ENCODE measurements around the gene AKNAD1.
A peak's percentile ranks its signal among the peaks of the same experiment; 100 is the strongest.

The AKNAD1 gene

DNA sequence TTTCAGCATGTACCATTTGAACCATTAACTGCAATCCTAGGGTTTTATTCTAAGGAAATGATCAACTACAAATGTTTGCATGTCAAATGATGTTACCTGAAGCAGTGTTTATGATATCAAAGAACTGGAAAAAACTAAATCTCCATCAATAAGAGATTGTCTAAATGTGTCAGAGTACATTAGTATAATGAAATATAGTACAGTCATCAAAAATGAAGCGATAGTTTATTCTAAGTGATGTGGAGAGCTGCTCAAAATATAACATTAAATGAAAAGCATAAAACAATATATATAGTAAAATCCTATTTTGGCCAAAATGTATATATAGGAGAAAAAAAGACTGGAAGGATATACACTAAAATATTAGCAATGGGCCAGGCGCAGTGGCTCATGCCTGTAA is 24.0 kb downstream of the AKNAD1 start:
- no peak for DNase-seq (ENCODE audit: low spot score)
- TF ChIP-seq, protein P1, sequence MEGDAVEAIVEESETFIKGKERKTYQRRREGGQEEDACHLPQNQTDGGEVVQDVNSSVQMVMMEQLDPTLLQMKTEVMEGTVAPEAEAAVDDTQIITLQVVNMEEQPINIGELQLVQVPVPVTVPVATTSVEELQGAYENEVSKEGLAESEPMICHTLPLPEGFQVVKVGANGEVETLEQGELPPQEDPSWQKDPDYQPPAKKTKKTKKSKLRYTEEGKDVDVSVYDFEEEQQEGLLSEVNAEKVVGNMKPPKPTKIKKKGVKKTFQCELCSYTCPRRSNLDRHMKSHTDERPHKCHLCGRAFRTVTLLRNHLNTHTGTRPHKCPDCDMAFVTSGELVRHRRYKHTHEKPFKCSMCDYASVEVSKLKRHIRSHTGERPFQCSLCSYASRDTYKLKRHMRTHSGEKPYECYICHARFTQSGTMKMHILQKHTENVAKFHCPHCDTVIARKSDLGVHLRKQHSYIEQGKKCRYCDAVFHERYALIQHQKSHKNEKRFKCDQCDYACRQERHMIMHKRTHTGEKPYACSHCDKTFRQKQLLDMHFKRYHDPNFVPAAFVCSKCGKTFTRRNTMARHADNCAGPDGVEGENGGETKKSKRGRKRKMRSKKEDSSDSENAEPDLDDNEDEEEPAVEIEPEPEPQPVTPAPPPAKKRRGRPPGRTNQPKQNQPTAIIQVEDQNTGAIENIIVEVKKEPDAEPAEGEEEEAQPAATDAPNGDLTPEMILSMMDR (IDR thresholded peaks at IDR 0.05; ENCODE audit: borderline replicate concordance, control extremely low read depth, extremely low read depth, insufficient read depth, missing control alignments), result no peak
- in situ Hi-C loops (cut with MboI; ENCODE audit: low sequenced_read_pairs, unreplicated experiment), result loop anchor here (5.0 to 25.0 kb wide), 2 partner anchors 59 to 279 kb away; partner anchors contain the start of gene ELAPOR1

DNA sequence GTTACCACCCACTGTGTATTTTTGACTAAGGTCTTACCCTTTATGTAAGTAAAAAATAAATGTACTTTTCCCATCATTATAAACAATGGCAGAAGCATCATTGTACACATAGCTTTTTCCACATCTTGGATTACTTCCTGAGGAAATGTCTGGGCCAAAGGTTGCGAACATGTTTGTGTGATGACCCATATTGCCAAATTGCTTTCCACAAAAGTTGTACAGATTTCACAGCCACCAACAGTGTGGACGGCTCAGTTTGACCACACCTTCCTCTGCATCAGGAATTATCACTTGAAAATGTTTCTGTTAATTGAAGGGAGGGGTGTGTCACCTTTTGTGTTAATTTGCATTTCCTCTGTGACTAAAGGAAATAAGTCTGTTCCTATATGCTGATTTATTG is 25.7 kb downstream of the AKNAD1 start:
- DNase-seq (ENCODE audit: low spot score), result no peak
- TF ChIP-seq, protein P1 (IDR thresholded peaks at IDR 0.05; ENCODE audit: borderline replicate concordance, control extremely low read depth, extremely low read depth, insufficient read depth, missing control alignments), result no peak
- in situ Hi-C loops (cut with MboI; ENCODE audit: low sequenced_read_pairs, unreplicated experiment), result loop anchor here (5.0 to 25.0 kb wide), 2 partner anchors 61 to 281 kb away; partner anchors contain the start of gene ELAPOR1

DNA sequence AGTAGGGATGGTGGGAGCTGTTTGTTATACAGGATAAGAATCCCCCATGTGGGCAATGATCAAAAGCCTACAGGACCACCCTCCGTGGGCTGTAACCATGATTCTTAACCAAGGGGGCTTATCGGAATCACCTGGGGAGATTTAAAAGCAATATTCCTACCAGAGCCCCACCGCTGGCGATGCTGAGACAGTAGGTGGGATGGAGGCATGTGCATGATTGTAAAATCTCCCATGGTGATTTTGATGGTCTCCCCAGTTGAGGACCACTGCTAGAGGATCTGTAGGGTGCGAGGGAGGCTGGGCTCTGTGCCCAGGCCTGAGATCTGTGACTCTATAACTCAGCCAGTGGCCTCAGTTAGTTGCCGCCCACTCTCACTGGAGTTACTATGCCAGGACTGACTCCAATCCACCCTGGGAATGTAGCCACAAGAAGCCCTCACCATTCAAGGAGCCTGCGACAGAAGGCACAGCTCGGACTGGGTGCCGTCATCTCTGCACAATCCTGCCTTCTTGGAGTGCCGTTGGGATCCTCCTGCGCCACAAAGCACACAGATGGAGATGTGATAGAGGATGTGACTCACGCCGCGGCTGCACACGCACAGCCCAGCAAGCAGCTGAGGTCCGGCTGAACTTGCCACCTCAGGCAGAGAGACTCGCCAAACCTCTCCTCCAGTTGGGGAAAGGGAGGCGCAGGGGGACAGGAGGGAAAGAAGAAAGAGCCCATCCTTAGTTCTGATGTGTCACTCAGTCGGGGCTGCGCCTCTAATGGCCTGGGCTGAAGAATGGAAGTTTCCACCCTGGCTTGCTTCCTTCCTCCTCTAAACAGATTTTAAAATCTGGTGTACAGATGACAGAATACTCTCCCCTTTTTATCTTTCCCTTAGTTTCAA is 26.5 kb downstream of the AKNAD1 start:
- in situ Hi-C loops (cut with MboI; ENCODE audit: low sequenced_read_pairs, unreplicated experiment), result loop anchor here (5.0 to 25.0 kb wide), 2 partner anchors 62 to 282 kb away; partner anchors contain the start of gene ELAPOR1
- DNase-seq (ENCODE audit: low spot score), result no peak
- TF ChIP-seq, protein P1 (IDR thresholded peaks at IDR 0.05; ENCODE audit: borderline replicate concordance, control extremely low read depth, extremely low read depth, insufficient read depth, missing control alignments), result no peak

DNA sequence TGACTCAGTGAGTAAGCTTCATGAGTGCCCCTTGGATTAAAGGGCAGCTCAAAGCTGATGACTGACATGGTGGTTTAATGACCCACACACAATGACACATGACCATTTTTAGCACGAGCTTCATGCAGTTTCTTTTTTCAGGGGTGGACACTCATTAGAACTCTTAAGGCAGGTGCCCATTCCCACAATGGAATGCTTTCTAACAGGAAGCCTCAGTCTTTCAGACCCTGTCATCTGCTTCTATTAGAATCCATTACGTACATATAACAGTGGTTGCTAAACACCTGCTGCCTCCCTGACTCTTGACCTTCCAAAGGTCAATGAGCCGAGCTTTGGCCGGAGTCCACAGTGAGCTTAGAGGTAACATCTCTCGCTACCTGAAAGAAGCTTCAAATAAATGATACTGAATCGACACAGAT is 27.4 kb downstream of the AKNAD1 start:
- TF ChIP-seq, protein P1 (IDR thresholded peaks at IDR 0.05; ENCODE audit: borderline replicate concordance, control extremely low read depth, extremely low read depth, insufficient read depth, missing control alignments), result no peak
- no peak for DNase-seq (ENCODE audit: low spot score)
- in situ Hi-C loops (cut with MboI; ENCODE audit: low sequenced_read_pairs, unreplicated experiment), result loop anchor here (25.0 kb wide), 1 partner anchor 283 kb away; the partner anchor contains the start of gene ELAPOR1

DNA sequence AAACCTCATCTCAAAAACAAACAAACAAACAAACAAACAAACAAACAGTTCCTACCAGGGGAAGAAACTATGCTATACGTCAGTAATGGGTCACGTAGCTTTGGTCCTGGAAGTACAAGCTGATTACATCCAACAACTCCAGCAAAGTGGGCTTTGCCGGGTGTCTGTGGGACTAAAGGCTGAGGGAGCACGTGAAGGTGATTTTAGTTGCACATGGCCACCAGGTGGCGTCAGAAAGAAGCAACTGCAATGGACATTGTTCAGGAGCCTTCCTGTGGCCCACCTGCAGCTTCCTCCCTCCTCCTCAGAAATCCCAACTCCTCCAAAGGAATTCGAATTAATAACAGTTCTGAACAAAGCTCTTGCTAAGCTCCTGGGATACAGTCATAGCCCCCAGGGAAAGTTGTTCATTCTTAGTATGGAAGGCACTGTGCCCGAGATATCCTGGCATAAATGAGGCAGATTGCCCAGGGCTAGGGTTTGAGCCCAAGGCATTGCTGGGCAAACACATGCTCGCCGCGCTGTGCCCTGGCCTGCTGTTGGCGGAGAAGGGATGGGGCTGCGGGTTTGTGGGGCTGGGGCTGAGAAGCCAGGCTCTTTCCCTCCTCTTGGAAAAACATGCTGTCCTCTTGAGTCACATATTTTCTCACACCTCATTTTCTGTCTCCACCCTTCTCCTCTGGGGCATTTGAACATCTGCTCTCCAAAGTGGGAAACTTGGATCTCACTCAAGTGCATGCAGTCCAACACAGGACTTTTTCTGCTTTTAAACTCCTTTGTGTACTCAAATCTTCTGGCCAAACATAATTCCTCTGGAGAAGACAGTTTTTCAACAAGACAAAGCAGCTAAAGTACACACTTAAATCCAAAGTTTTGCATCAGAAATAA is 28.6 kb downstream of the AKNAD1 start:
- TF ChIP-seq, protein P1 (IDR thresholded peaks at IDR 0.05; ENCODE audit: borderline replicate concordance, control extremely low read depth, extremely low read depth, insufficient read depth, missing control alignments), result peak; percentile 64
- peak; percentile 88 for DNase-seq (ENCODE audit: low spot score)
- in situ Hi-C loops (cut with MboI; ENCODE audit: low sequenced_read_pairs, unreplicated experiment), result loop anchor here (25.0 kb wide), 1 partner anchor 284 kb away; the partner anchor contains the start of gene ELAPOR1

DNA sequence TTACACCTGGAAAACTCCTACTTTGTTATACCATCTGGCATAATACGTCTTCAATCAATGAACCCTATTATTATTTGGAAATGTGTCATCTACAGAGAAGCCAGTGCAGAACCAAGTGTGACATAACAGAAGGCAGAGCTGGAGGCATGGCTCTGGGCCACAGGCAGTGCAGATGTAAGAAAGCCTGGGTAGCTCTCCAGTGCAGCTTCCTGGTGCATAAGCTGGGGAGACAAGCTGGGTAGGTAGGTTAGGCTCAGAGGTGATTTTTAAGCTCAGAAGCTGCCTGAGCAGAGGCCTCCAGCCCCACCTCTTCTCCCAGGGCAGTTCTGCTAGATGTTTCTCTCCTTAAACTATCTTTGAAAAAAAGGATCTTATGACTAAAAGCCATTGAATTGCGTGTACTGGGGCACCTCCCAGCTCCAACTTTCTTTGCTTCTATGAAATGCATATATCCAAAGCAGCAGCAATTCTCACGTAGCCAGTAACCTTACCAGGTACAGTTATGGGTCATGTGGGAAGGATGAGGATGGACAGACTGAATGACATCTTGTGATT is 30.7 kb downstream of the AKNAD1 start:
- TF ChIP-seq, protein P1 (IDR thresholded peaks at IDR 0.05; ENCODE audit: borderline replicate concordance, control extremely low read depth, extremely low read depth, insufficient read depth, missing control alignments), result no peak
- in situ Hi-C loops (cut with MboI; ENCODE audit: low sequenced_read_pairs, unreplicated experiment), result loop anchor here (25.0 kb wide), 1 partner anchor 286 kb away; the partner anchor contains the start of gene ELAPOR1

More for the DNA sequence above, 30.7 kb downstream of the AKNAD1 start:
- DNase-seq (ENCODE audit: low spot score), result no peak

Measured in GM13976 (cell line).